K562 (cell line): ENCODE results near the gene MAL. TPM values are rescaled to one million over a fixed set of nuclear protein-coding genes. Genes with fewer than 3 reads are reported as not detected.

ENCODE experiments used
- ATAC-seq: fragments of 200-7000 bp; cut with Tn5 transposase; 3 replicates; pipeline ENCODE4 v1.9.1; 2020; ENCODE audit warnings: moderate library complexity
- BruUV-seq: library from RNA; stranded (reverse); fragments of 400-500 nt; replicated peaks from 2 replicates; lab custom pipeline; 2021; lab: Mats Ljungman, UMichigan
- CTCF ChIA-PET: fragments of 300-600 bp; formaldehyde crosslinking; extraction: SDS; loops from one replicate; lab custom pipeline; 2021; ENCODE audit warnings: low intra/inter-chr PET ratio; lab: Yijun Ruan, JAX
- POLR2A ChIA-PET: fragments of 300-600, 350-650 bp; sonication (Branson Sonifier 250); formaldehyde crosslinking; extraction: SDS; loops from one replicate; lab custom pipeline; 2021; ENCODE audit warnings: antibody characterized with exemption, inconsistent platforms; lab: Yijun Ruan, JAX
- DNase-seq, 4 experiments: peaks; one replicate each; pipeline versions ENCODE4 v3.0.0 to v3.0.0-alpha.2; 2011 to 2018; ENCODE audit warnings: low spot score in 3 of 4, mixed read lengths in 3 of 4; ENCODE audit errors: extremely low read depth in 1 of 4
- FAIRE-seq: peaks from 2 replicates; lab custom pipeline; 2011; peaks lifted over from hg19 to GRCh38; lab: Jason Lieb, UNC
- H2AFZ ChIP-seq: 2 replicates; pipeline ENCODE4 v1.6.0; 2011; ENCODE audit warnings: low read depth, low read length, control low read depth, inconsistent platforms
- H3K27ac ChIP-seq: fragments of 200-600 bp; 3 replicates; pipeline ENCODE4 v1.8.0; 2011; ENCODE audit warnings: low read depth, mild to moderate bottlenecking, control low read depth, inconsistent platforms, low read length, moderate library complexity, mixed read lengths; ENCODE audit errors: extremely low read depth
- H3K27me3 ChIP-seq, 2 experiments: fragments of 300-600 bp in 1 of 2; 2 replicates in 1 of 2; 3 replicates in 1 of 2; pipeline versions ENCODE4 v1.6.0 to v1.8.0; 2011; ENCODE audit warnings: inconsistent platforms in 2 of 2, low read length in 2 of 2, mild to moderate bottlenecking in 1 of 2, mixed read lengths in 1 of 2, moderate library complexity in 1 of 2; ENCODE audit not compliant: control insufficient read depth in 2 of 2, insufficient read depth in 2 of 2
- H3K36me3 ChIP-seq: fragments of 300-600 bp; 3 replicates; pipeline ENCODE4 v1.8.0; 2011; ENCODE audit warnings: mild to moderate bottlenecking, low read length, inconsistent platforms; ENCODE audit not compliant: control insufficient read depth, insufficient read depth
- H3K4me1 ChIP-seq, 2 experiments: fragments of 200-600 bp in 1 of 2; replicated peaks in 1 of 2; 2 replicates in 1 of 2; 3 replicates in 1 of 2; pipeline versions ENCODE4 v1.5.1 to v1.8.0; 2011; ENCODE audit warnings: inconsistent platforms in 2 of 2, low read length in 2 of 2, mild to moderate bottlenecking in 1 of 2, mixed read lengths in 1 of 2, moderate library complexity in 1 of 2; ENCODE audit not compliant: control insufficient read depth in 2 of 2, insufficient read depth in 2 of 2
- H3K4me2 ChIP-seq: 2 replicates; pipeline ENCODE4 v1.6.1; 2011; ENCODE audit warnings: low read length, control low read depth, inconsistent platforms, mixed read lengths; ENCODE audit not compliant: insufficient read depth
- H3K4me3 ChIP-seq: fragments of 200-600 bp; sonication (generic), shearing (Covaris generic); 2 replicates; pipeline ENCODE4 v1.5.1; 2016; ENCODE audit warnings: control low read depth, inconsistent platforms
- H3K79me2 ChIP-seq: fragments of 200-600 bp; 3 replicates; pipeline ENCODE4 v1.8.0; 2011; ENCODE audit warnings: low read length, inconsistent platforms; ENCODE audit not compliant: control insufficient read depth, insufficient read depth
- H3K9ac ChIP-seq, 2 experiments: 2 replicates each; pipeline versions ENCODE4 v1.6.0 to v1.6.1; 2011; ENCODE audit warnings: low read depth in 2 of 2, low read length in 2 of 2, control low read depth in 1 of 2, inconsistent platforms in 1 of 2, mild to moderate bottlenecking in 1 of 2, mixed read lengths in 1 of 2; ENCODE audit not compliant: insufficient read depth in 1 of 2
- H3K9me1 ChIP-seq: one replicate; pipeline ENCODE4 v1.6.0; 2011; ENCODE audit warnings: inconsistent platforms, mild to moderate bottlenecking, low read length, moderate library complexity; ENCODE audit not compliant: control insufficient read depth, insufficient read depth
- H3K9me3 ChIP-seq: replicated peaks from 2 replicates; pipeline ENCODE4 v1.5.1; 2011; ENCODE audit warnings: low read depth, low read length, inconsistent platforms; ENCODE audit not compliant: control insufficient read depth, insufficient read depth
- H4K20me1 ChIP-seq: replicated peaks from 2 replicates; pipeline ENCODE4 v1.6.1; 2011; ENCODE audit warnings: low read length, inconsistent platforms, mixed read lengths; ENCODE audit not compliant: control insufficient read depth, insufficient read depth
- CBX3 ChIP-seq, 2 experiments: IDR thresholded peaks; 1 replicate in 1 of 2; 2 replicates in 1 of 2; pipeline ENCODE4 v1.6.1; 2012; ENCODE audit warnings: inconsistent platforms in 2 of 2, low read length in 2 of 2, borderline replicate concordance in 1 of 2, control low read depth in 1 of 2
- COPS2 ChIP-seq: fragments of 450-650 bp; conservative IDR thresholded peaks from 2 replicates; pipeline ENCODE4 v1.6.1; 2016; ENCODE audit warnings: mild to moderate bottlenecking, moderate library complexity
- HMG20B ChIP-seq: fragments of 250-450 bp; sonication (Bioruptor Pico); IDR thresholded peaks from 2 replicates; pipeline ENCODE4 v1.5.0; 2021; ENCODE audit warnings: mild to moderate bottlenecking
- OTX1 ChIP-seq: fragments of 450-650 bp; formaldehyde crosslinking; IDR thresholded peaks from 2 replicates; pipeline ENCODE4 v1.4.0; 2022; ENCODE audit warnings: mild to moderate bottlenecking
- RNF2 ChIP-seq: sonication (generic); IDR thresholded peaks from 2 replicates; pipeline ENCODE4 v1.6.1; 2016
- STAT5B ChIP-seq: fragments of 250-450 bp; sonication (Bioruptor Pico); IDR thresholded peaks from 2 replicates; pipeline ENCODE4 v1.8.0; 2021; ENCODE audit warnings: mild to moderate bottlenecking, inconsistent platforms
- WHSC1 ChIP-seq: IDR thresholded peaks from one replicate; pipeline ENCODE4 v1.6.1; 2012; ENCODE audit warnings: low read length, control low read depth, inconsistent platforms
- XRCC3 ChIP-seq: fragments of 450-650 bp; IDR thresholded peaks from 2 replicates; pipeline ENCODE4 v1.6.1; 2017; ENCODE audit warnings: mild to moderate bottlenecking, moderate library complexity
- ZEB2 ChIP-seq: fragments of 450-650 bp; IDR thresholded peaks from 2 replicates; pipeline ENCODE4 v1.6.1; 2016
- WGBS: fragments of 100-300 bp; shearing (Covaris generic); methylation state at CpG from one replicate; pipeline ENCODE4 v1.1.6; 2016; ENCODE audit warnings: low coverage, mixed read lengths; ENCODE audit not compliant: insufficient coverage; ENCODE audit errors: missing lambda C conversion rate; 5-methylcytosine and 5-hydroxymethylcytosine counted together
- in situ Hi-C: fragments of 300-500 bp; cut with MboI; formaldehyde crosslinking; loops from 4 replicates; pipeline ENCODE4 v1.15.0; 2018; ENCODE audit warnings: inconsistent platforms, mixed read lengths
- intact Hi-C: fragments of 100-400 bp; cut with micrococcal nuclease; formaldehyde crosslinking; loops from 2 replicates; pipeline ENCODE4 v1.14.2; 2022
- polyA plus RNA-seq, 8 experiments: library from polyadenylated mRNA; depleted of rRNA in 4 of 8; stranded (reverse) in 5 of 8; unstranded in 3 of 8; fragments of >200 nt; fragmentation: Nextera tagmentation in 2 of 8; fragmentation: Illumina TruSeq in 1 of 8; extraction: Ambion mirVana in 2 of 8; extraction: Trizol in 1 of 8; gene quantifications; 2 replicates each; pipeline versions ENCODE4 v1.2.1 to v1.2.3, GENCODE V29; 2011 to 2014; ENCODE audit warnings: inconsistent platforms in 1 of 8, missing spikeins in 1 of 8
- total RNA-seq, 7 experiments: library from RNA; depleted of rRNA in 6 of 7; stranded (reverse); fragments of >200 nt in 6 of 7; fragmentation: Illumina TruSeq in 2 of 7; extraction: Trizol in 2 of 7; gene quantifications; 2 replicates each; pipeline versions ENCODE4 v1.2.1 to v1.2.3, GENCODE V29; 2011 to 2021; ENCODE audit warnings: low replicate concordance in 1 of 7
- TF ChIP-seq, protein P1 (sequence below): sonication (generic); formaldehyde crosslinking; IDR thresholded peaks from 2 replicates; pipeline ENCODE4 v1.8.0; 2023; ENCODE audit warnings: mild to moderate bottlenecking, missing genetic modification reagents
- TF ChIP-seq, protein P2 (sequence below): fragments of 250-450 bp; sonication (Bioruptor Pico); IDR thresholded peaks from 2 replicates; pipeline ENCODE4 v1.5.1; 2021; ENCODE audit warnings: mild to moderate bottlenecking

Gene MAL
- total and polyA plus RNA-seq, 9 of the 15 experiments (the other 6 are each of a cell fraction or from before 2014, with no cell fraction given), result not detected

DNA sequence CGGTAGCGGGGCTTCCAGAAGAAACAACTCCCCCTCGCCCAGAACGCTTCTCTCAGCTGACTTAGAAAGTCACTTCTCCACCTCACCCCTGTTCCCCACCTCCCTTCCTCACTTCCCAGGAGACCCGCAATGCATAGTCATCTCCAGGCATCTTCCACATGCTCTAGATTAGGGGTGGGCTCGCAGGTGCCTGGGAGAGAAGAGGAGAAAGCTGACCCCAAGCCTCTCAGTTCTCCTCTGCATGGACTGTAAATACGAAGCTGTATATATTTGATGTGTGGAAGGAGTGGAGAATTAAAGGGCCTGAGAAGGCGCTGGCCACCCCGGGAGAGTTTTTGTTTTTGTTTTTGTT lies 1.8 kb downstream of the MAL start (continued):
- no peak for TF ChIP-seq STAT5B (CRISPR knock-in tag)
- TF ChIP-seq, protein P1, sequence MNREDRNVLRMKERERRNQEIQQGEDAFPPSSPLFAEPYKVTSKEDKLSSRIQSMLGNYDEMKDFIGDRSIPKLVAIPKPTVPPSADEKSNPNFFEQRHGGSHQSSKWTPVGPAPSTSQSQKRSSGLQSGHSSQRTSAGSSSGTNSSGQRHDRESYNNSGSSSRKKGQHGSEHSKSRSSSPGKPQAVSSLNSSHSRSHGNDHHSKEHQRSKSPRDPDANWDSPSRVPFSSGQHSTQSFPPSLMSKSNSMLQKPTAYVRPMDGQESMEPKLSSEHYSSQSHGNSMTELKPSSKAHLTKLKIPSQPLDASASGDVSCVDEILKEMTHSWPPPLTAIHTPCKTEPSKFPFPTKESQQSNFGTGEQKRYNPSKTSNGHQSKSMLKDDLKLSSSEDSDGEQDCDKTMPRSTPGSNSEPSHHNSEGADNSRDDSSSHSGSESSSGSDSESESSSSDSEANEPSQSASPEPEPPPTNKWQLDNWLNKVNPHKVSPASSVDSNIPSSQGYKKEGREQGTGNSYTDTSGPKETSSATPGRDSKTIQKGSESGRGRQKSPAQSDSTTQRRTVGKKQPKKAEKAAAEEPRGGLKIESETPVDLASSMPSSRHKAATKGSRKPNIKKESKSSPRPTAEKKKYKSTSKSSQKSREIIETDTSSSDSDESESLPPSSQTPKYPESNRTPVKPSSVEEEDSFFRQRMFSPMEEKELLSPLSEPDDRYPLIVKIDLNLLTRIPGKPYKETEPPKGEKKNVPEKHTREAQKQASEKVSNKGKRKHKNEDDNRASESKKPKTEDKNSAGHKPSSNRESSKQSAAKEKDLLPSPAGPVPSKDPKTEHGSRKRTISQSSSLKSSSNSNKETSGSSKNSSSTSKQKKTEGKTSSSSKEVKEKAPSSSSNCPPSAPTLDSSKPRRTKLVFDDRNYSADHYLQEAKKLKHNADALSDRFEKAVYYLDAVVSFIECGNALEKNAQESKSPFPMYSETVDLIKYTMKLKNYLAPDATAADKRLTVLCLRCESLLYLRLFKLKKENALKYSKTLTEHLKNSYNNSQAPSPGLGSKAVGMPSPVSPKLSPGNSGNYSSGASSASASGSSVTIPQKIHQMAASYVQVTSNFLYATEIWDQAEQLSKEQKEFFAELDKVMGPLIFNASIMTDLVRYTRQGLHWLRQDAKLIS (CRISPR knock-in tag), result no peak
- TF ChIP-seq, protein P2, sequence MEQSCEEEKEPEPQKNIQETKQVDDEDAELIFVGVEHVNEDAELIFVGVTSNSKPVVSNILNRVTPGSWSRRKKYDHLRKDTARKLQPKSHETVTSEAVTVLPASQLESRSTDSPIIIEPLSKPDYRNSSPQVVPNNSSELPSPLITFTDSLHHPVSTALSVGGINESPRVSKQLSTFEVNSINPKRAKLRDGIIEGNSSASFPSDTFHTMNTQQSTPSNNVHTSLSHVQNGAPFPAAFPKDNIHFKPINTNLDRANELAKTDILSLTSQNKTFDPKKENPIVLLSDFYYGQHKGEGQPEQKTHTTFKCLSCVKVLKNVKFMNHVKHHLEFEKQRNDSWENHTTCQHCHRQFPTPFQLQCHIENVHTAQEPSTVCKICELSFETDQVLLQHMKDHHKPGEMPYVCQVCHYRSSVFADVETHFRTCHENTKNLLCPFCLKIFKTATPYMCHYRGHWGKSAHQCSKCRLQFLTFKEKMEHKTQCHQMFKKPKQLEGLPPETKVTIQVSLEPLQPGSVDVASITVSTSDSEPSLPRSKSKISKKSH, result no peak

DNA sequence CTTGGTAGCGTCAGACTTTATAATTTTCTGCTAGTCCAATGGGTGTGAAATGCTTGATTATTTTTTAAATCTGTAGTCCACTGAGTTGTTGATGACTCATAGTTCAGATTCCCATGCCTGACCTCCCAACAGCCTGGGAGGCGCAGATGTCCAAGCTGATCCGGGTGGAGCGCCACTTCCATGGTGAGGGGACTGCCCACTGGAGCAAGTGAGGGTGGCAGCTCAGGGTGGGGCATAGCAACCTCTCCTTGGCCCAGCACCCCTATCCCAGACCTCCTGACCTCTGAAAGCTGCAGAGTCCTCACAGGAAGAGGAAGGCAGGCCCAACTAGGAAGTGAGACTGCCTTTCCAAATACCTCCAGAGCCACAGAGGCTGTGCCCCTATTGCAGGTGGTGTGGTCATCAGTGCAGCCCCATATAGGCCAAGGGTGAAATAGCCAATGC lies 4.4 kb downstream of the MAL start:
- CTCF ChIA-PET, result no interaction called here
- WGBS, result 0% methylated on average over 4 of the region's 4 CpGs
- intact Hi-C loops, result no loop called here
- no peak overlapping the region for H3K4me3 ChIP-seq
- no peaks in the 10 kb centered on the region for H3K79me2 ChIP-seq
- no peak for DNase-seq
- H3K27ac ChIP-seq, result no peak overlapping the region
- FAIRE-seq, result no peak
- no peaks in the 10 kb centered on the region for H3K9me1 ChIP-seq
- H3K9me3 ChIP-seq, result no peaks in the 10 kb centered on the region
- no peak overlapping the region for H3K4me2 ChIP-seq
- H3K9ac ChIP-seq, result no peak overlapping the region
- no peaks in the 10 kb centered on the region for H3K36me3 ChIP-seq
- in situ Hi-C loops, result no loop called here
- TF ChIP-seq HMG20B, result no peak
- no peak for TF ChIP-seq WHSC1
- no peak for TF ChIP-seq ZEB2
- no peak for TF ChIP-seq COPS2
- no peak for TF ChIP-seq OTX1 (CRISPR knock-in tag)
- no peak for TF ChIP-seq XRCC3
- no peak for TF ChIP-seq CBX3 (IDR thresholded peaks at IDR 0.05; ENCODE audit: borderline replicate concordance in 1 of 2, low read length in 2 of 2)
- no peak for TF ChIP-seq RNF2
- TF ChIP-seq, all 486 proteins: peak for 0
- Histone ChIP-seq H3K4me1 (peaks cover 0 to 17% of the 10 kb centered on the region in 2 experiments; a peak in 2 of 5 replicates), H4K20me1 (0 out of 2 replicates have a peak, but pooled peaks cover 6% of the 10 kb centered on the region), H3K27me3 (peaks cover 13 to 67% of the 10 kb centered on the region in 2 experiments; a peak in 4 of 5 replicates), H2AFZ (no peak overlapping the region)
- no TSS peak for BruUV-seq
- POLR2A ChIA-PET, result no interaction called here
- no peak for ATAC-seq
